Epithelial cell of esophagus (primary cell): ENCODE measurements around the gene ZNF25.
"Not testable (repeated sequence)": the region's sequence is repeated elsewhere in the genome, so short reads cannot be mapped to it uniquely, and the experiment has no call there.

ENCODE experiments used
- DNase-seq: peaks from one replicate; pipeline ENCODE4 v3.0.0; 2010; ENCODE audit warnings: low read depth
- H3K4me3 ChIP-seq: 2 replicates; pipeline ENCODE4 v1.5.1; 2011; ENCODE audit warnings: mild to moderate bottlenecking, low read length, control low read depth
- CTCF ChIP-seq: IDR thresholded peaks from 2 replicates; pipeline ENCODE4 v1.5.1; 2011; ENCODE audit warnings: low read depth, mild to moderate bottlenecking, low read length, control low read depth, inconsistent platforms; ENCODE audit not compliant: insufficient read depth; ENCODE audit errors: missing control alignments

ZNF25 gene

GRCh38 chr10:37976091-37976879 lies at the start of gene ZNF25:
Gene ZNF25, minus strand, starts transcription at chr10:37976647. Its CDS starts 4,925 bp downstream, at chr10:37971722.
- peak; percentile 98 for DNase-seq
- TF ChIP-seq CTCF: peak; percentile 94
- peak within 1 kb of the TSS; percentile 71 for H3K4me3 ChIP-seq

- H3K4me3 ChIP-seq: no peak overlapping the region
- no peak for DNase-seq
- no peak for TF ChIP-seq CTCF
Measured at GRCh38 chr10:38025283-38025682, 48.8 kb upstream of the ZNF25 start.

GRCh38 chr10:38019124-38019523 lies 42.7 kb upstream of the ZNF25 start:
- not testable (repeated sequence) for H3K4me3 ChIP-seq, DNase-seq

DNA sequence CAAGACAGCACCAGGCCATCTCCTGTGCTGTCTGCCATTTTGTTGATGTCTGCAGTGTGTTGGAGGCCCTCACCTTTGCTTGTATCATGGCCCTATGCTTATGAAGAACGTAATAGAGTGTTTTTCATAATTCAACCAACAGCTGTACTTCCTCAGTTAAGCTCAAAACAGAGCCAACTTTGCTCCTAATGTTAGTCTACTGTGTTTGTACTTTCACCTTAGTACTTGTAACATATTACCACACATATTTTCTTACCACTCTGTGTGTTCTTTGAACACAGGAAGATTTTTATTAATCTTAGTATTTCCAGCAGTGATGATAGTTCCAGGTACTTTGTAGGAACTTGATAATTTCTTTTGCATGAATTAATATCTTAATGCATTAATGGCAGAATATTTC lies 39.9 kb upstream of the ZNF25 start:
- TF ChIP-seq CTCF: no peak
- no peak for DNase-seq

DNA sequence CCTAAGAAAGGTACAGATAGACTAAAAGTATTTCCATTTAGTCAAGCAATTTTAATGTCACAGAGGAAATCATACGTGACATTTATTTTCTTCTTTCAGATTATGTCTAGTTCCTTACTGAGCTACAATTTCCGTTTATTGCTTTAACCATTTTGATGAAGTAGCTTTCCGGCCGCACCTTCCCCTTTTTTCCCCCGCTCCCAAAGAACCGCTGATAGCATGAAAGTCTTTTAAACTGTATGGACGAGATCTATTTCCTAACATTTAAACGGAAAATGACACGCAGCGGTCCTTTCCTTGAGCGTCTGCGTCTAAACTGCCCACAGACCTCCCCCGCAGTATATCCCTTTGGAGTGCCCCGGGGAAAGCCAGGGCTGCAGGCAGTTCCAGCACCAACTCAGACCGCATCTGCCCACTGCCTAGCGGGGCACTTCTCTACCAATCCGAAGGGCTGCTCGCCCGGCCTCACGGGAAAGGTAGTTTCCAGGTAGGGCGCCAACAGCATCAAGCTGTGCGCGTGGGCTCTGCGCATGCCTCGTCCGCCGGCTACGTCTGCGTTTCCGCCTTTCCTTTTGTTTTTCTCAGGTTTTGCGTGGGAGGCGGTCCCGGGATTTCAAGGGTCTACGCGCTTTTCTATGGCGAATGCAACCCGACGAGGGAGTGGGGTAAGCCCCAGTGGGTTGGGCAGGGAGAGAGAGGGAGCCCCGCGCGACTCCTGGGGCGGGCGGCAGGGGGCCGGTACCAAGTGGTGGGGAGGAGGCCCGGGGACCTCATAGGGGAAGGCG lies 33.9 kb upstream of the ZNF25 start, which contains the start of gene ZNF33A:
Gene ZNF33A (plus strand): TSS at position 557 of the 785 bp plus-strand sequence. CDS start 1,667 bp downstream, outside the sequence.
- no peak for TF ChIP-seq CTCF
- DNase-seq: peak; percentile 97
- peak within 1 kb of the TSS; percentile 76 for H3K4me3 ChIP-seq

More for the DNA sequence above, 39.9 kb upstream of the ZNF25 start:
- H3K4me3 ChIP-seq: no peak overlapping the region

DNA sequence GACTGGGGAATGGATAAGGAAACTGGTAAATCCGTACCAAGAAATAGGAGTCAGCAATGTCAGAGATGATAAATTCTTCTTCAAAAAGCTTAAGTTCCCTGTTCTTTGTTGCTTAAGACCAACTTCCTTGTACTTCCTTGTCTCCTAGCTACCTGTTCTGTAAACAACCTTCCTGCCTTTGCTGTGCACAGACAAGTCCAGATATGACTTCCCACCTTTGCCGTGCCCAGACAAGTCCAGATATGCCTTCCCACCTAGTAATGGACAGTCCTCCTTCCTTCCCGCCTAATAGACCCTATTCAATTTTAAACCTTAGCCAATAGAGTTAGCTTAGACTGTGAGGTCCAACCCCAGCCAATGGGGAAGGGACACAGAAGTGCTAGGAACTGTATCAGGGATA lies 31.5 kb upstream of the ZNF25 start:
- peak; percentile 94 for DNase-seq
- TF ChIP-seq CTCF: no peak
- H3K4me3 ChIP-seq: no peak overlapping the region

DNA sequence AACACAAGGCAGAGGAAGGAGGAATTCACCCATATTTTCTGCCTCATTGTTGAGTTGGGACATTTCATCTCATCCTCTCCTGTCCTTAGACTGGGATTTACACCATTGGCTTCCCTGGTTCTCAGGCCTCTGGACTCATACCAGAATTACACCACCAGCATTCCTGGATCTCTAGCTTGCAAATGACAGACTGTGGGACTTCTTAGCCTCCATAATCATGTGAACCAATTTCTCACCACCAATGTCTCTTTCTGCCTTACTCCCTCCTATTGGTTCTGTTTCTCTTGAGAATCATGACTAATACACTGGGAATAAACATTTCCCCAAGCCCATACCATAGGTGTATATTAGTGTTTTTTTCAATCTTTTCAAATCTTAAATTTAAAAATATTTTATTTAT lies 31.1 kb upstream of the ZNF25 start:
- no peak overlapping the region for H3K4me3 ChIP-seq
- DNase-seq: peak; percentile 63
- TF ChIP-seq CTCF: no peak
